Ramos (cell line): ENCODE data around the gene LIN37.

Source experiments
- in situ Hi-C: fragments of 300-500 bp; cut with MboI; formaldehyde crosslinking; loops from one replicate; pipeline ENCODE4 v1.14.3; 2022; ENCODE audit warnings: low sequenced_read_pairs; ENCODE audit not compliant: unreplicated experiment

LIN37 gene

GRCh38 chr19:35748106-35749020 is at the start of gene LIN37:
LIN37 (plus strand) TSS chr19:35748576; CDS start chr19:35748725, 149 bp downstream.
- in situ Hi-C loops = no loop called here

GRCh38 chr19:35702223-35703012 is 46.0 kb upstream of the LIN37 start:
- in situ Hi-C loops = no loop called here

DNA sequence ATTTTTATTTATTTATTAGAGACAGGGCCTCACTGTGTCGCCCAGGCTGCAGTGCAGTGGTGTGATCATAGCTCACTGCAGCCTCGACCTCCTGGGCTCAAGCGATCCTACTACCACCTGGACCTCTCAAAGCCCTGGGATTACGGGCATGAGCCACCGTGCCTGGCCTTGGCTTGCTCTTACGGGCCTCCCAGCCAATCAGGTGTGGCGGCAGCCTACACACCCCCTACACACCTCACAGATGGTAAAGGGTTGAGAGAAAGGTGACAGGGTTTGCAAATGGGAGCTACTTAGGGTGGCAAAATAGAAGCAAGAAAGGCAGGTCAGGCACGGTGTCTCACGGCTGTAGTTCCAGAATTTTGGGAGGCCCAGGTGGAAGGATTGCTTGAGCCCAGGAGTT is 45.0 kb upstream of the LIN37 start:
- in situ Hi-C loops = no loop called here

DNA sequence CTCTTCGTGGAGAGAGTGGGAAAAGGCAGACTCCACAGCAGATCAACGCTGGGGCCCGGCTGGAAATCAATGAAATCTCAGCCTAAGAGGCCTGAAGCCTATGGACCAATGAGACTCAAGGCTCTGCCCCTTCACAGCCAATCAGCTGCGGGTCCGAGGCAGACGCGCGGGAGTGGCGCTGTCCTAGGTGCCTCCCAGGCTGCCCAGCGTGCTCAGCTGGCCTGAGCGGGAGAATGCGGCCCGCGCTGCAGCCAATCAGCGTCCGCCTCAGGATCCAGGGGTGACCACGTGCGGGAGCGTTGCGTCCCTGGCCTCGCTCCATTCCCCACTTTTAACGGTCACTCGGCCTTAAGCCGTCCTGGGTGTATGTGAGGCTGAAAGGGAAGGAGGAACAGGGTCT is 44.2 kb upstream of the LIN37 start, which contains the start of gene ZBTB32:
Gene ZBTB32, plus strand, starts transcription at position 341 of the 400 bp plus-strand sequence. CDS start 10,069 bp downstream, outside the sequence.
- in situ Hi-C loops = no loop called here

- in situ Hi-C loops = no loop called here
These were observed 40.0 kb upstream of the LIN37 start for GRCh38 chr19:35708391-35708790.

GRCh38 chr19:35710784-35711723 is 37.3 kb upstream of the LIN37 start:
- in situ Hi-C loops = no loop called here

DNA sequence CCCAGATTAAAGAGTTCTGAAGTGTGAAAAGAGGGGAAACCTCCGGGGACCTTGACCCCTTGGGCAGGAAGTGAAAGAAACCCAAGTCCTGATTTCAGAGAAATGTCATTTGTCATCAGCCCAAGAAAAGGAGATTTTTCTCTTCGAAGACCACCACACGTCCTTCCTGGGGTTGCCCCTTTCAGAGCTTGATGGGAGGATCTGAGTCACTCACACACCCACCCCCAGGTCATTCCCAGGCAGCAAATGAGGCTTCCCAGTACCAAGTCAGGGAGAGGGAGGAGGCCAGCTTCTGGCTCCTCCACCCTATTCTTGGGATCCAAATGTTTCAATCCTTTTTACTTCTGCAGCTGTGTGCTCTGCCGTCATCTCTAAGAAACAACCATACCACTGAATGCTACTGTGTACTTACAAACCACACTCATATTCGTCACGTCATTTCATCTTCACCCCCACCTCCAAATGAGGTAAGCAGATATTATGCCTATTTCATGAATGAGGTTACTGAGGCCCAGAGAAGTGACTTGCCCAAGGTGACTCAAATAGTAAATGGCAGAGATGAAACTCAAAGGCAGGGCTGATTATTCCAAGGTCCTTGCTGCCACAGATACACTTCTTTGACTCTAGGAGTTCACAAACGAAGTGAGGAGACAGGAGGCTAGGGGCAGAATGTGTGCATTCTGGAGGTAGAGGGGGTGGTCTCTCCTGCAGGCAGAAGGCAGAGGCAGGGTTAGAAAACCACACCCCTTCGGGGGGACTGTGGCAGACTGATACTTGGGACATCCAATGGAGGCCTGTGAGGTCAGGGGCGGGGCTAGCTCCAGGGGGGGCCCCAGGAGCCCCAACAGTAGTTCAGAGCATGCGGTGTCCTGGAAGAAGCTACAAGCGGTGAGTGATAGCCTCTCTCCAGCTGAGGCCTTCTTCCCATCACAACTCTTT is 35.5 kb upstream of the LIN37 start:
- in situ Hi-C loops = no loop called here

- in situ Hi-C loops = no loop called here
These were observed 34.9 kb upstream of the LIN37 start for GRCh38 chr19:35713506-35713850.

- in situ Hi-C loops = no loop called here
These were observed 34.4 kb upstream of the LIN37 start for GRCh38 chr19:35713904-35714495.

DNA sequence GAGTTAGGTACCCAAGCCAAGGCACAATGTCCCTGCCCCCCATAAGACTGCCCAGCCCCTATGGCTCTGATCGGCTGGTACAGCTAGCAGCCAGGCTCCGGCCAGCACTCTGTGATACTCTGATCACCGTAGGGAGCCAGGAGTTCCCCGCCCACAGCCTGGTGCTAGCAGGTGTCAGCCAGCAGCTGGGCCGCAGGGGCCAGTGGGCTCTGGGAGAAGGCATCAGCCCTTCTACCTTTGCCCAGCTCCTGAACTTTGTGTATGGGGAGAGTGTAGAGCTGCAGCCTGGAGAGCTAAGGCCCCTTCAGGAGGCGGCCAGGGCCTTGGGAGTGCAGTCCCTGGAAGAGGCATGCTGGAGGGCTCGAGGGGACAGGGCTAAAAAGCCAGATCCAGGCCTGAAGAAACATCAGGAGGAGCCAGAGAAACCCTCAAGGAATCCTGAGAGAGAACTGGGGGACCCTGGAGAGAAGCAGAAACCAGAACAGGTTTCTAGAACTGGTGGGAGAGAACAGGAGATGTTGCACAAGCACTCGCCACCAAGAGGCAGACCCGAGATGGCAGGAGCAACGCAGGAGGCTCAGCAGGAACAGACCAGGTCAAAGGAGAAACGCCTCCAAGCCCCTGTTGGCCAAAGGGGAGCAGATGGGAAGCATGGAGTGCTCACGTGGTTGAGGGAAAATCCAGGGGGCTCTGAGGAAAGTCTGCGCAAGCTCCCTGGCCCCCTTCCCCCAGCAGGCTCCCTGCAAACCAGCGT is 33.6 kb upstream of the LIN37 start:
- in situ Hi-C loops = no loop called here

DNA sequence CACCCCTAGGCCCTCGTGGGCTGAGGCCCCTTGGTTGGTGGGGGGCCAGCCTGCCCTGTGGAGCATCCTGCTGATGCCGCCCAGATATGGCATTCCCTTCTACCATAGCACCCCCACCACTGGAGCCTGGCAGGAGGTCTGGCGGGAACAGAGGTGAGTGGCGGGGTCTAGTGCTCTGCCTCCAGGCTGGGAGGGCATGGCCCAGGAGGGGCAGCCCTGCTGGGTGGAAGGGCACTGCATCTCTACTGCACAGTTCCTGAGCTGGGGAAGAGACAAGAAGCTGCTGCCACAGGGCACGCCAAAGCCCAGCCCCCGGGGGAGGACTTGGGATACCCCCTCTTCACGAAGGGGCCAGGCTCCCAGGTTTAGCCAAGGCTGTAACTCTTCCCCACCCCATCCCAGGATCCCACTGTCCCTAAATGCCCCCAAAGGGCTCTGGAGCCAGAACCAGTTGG is 33.0 kb upstream of the LIN37 start:
- in situ Hi-C loops = no loop called here

GRCh38 chr19:35715981-35716800 is 32.2 kb upstream of the LIN37 start:
- in situ Hi-C loops = no loop called here

GRCh38 chr19:35716801-35717664 is 31.3 kb upstream of the LIN37 start:
- in situ Hi-C loops = no loop called here

GRCh38 chr19:35717665-35718344 is 30.6 kb upstream of the LIN37 start, which contains the start of gene KMT2B:
KMT2B (plus strand) TSS chr19:35718003; CDS start chr19:35718019, 16 bp downstream.
- in situ Hi-C loops = no loop called here

GRCh38 chr19:35718345-35719041 is 29.9 kb upstream of the LIN37 start:
- in situ Hi-C loops = no loop called here
